ENCODE data around the gene PACS1. TPM values are rescaled to one million over a fixed set of nuclear protein-coding genes. Genes with fewer than 3 reads are reported as not detected.
"Not testable (repeated sequence)": the region's sequence is repeated elsewhere in the genome, so short reads cannot be mapped to it uniquely, and the experiment has no call there.

Gene PACS1
- 10 to 100 TPM; 59.5 to 62.7 TPM for total RNA-seq

GRCh38 chr11:66069715-66070603, at the start of gene PACS1:
PACS1 (plus strand) TSS chr11:66070272; CDS start chr11:66070487, 215 bp downstream.
- ChIA-PET CTCF (interaction anchor here (0.6 to 4.2 kb wide), 9 partner anchors 10 to 65 kb away, joined by 3 to 40 read pairs (median 12); partner anchors contain the start of gene SF3B2), POLR2A (interaction anchor here (0.6 to 4.3 kb wide), 4 partner anchors 17 to 359 kb away, joined by 3 to 14 read pairs (median 5); partner anchors contain the start of gene SF3B2)

GRCh38 chr11:66020618-66021357, 49.3 kb upstream of the PACS1 start:
- ChIA-PET CTCF (interaction anchor here (0.6 to 2.8 kb wide), 4 partner anchors 12 to 123 kb away, joined by 3 to 18 read pairs (median 10); no protein-coding TSS in a partner anchor), POLR2A (no interaction called here)

GRCh38 chr11:66022401-66023185, 47.5 kb upstream of the PACS1 start:
- ChIA-PET CTCF (interaction anchor here (0.5 to 2.8 kb wide), 27 partner anchors 9 to 1527 kb away, joined by 3 to 18 read pairs (median 4); partner anchors contain the start of genes BANF1, CST6, FIBP and KAT5), POLR2A (interaction anchor here (0.6 kb wide), 1 partner anchor 311 kb away, joined by 3 read pairs; the partner anchor contains the start of gene KAT5)

- CTCF ChIA-PET: interaction anchor here (1.0 to 2.8 kb wide), 14 partner anchors 8 to 311 kb away, joined by 3 to 18 read pairs (median 6); partner anchors contain the start of genes CST6, KAT5, MUS81 and SF3B2
- POLR2A ChIA-PET: not testable (repeated sequence)
These were observed 47.0 kb upstream of the PACS1 start for GRCh38 chr11:66023186-66023440.

GRCh38 chr11:66026017-66026529, 44.0 kb upstream of the PACS1 start, which contains the start of gene CATSPER1:
CATSPER1 (minus strand) TSS chr11:66026479; CDS start chr11:66026379, 100 bp downstream.
- POLR2A ChIA-PET: no interaction called here
- CTCF ChIA-PET: interaction anchor here (0.6 to 1.2 kb wide), 3 partner anchors 17 to 36 kb away, joined by 3 to 4 read pairs (median 4); no protein-coding TSS in a partner anchor

- CTCF ChIA-PET: interaction anchor here (0.6 to 1.8 kb wide), 2 partner anchors 11 to 19 kb away, joined by 3 to 4 read pairs; no protein-coding TSS in a partner anchor
- POLR2A ChIA-PET: interaction anchor here (0.6 kb wide), 1 partner anchor 155 kb away, joined by 7 read pairs; no protein-coding TSS in a partner anchor
These were observed 36.9 kb upstream of the PACS1 start for GRCh38 chr11:66032957-66033735.

GRCh38 chr11:66035653-66036333, 34.3 kb upstream of the PACS1 start:
- CTCF ChIA-PET: interaction anchor here (0.7 to 2.4 kb wide), 2 partner anchors 10 to 373 kb away, joined by 3 to 9 read pairs; partner anchors contain the start of gene RELA
- POLR2A ChIA-PET: no interaction called here

GRCh38 chr11:66036334-66036710, 33.8 kb upstream of the PACS1 start:
- CTCF ChIA-PET: interaction anchor here (0.7 to 2.4 kb wide), 2 partner anchors 9 to 374 kb away, joined by 3 to 9 read pairs; partner anchors contain the start of gene RELA
- POLR2A ChIA-PET: no interaction called here

GRCh38 chr11:66037327-66037726, 32.7 kb upstream of the PACS1 start:
- ChIA-PET POLR2A (interaction anchor here (0.6 to 0.7 kb wide), 2 partner anchors 127 to 299 kb away, joined by 5 to 7 read pairs; no protein-coding TSS in a partner anchor), CTCF (interaction anchor here (0.6 kb wide), 2 partner anchors 40 to 66 kb away, joined by 3 to 4 read pairs; no protein-coding TSS in a partner anchor)

GRCh38 chr11:66039765-66040164, 30.3 kb upstream of the PACS1 start:
- ChIA-PET CTCF (no interaction called here), POLR2A (no interaction called here)

- CTCF ChIA-PET: interaction anchor here (0.9 kb wide), 1 partner anchor 8 kb away, joined by 3 read pairs; no protein-coding TSS in a partner anchor
- POLR2A ChIA-PET: no interaction called here
These were observed 27.7 kb upstream of the PACS1 start for GRCh38 chr11:66042227-66042995.

GRCh38 chr11:66042996-66043906, 26.8 kb upstream of the PACS1 start:
- ChIA-PET CTCF (interaction anchor here (0.9 to 3.5 kb wide), 4 partner anchors 9 to 21 kb away, joined by 3 to 18 read pairs (median 3); partner anchors contain the start of gene SF3B2), POLR2A (interaction anchor here (1.1 kb wide), 1 partner anchor 8 kb away, joined by 4 read pairs; the partner anchor contains the start of gene SF3B2)

- ChIA-PET POLR2A (no interaction called here), CTCF (interaction anchor here (0.8 to 3.5 kb wide), 14 partner anchors 8 to 256 kb away, joined by 3 to 18 read pairs (median 3); partner anchors contain the start of genes CATSPER1 and SF3B2)
These were observed 25.3 kb upstream of the PACS1 start for GRCh38 chr11:66044757-66045156.

GRCh38 chr11:66045177-66045639, 24.9 kb upstream of the PACS1 start:
- CTCF ChIA-PET: interaction anchor here (0.5 to 3.5 kb wide), 15 partner anchors 9 to 256 kb away, joined by 3 to 18 read pairs (median 3); partner anchors contain the start of genes CATSPER1 and FIBP
- POLR2A ChIA-PET: interaction anchor here (0.5 kb wide), 1 partner anchor 92 kb away, joined by 4 read pairs; no protein-coding TSS in a partner anchor

- ChIA-PET POLR2A (no interaction called here), CTCF (no interaction called here)
These were observed 23.2 kb upstream of the PACS1 start for GRCh38 chr11:66046901-66047300.

Data from activated CD8-positive, alpha-beta memory T cell treated with anti-CD3 and anti-CD28 coated beads for 36 hours (primary cell).